AG04450 (cell line): ENCODE results near the gene ZNF320. TPM values are rescaled to one million over a fixed set of nuclear protein-coding genes. Genes with fewer than 3 reads are reported as not detected.
"Not testable (repeated sequence)": the region's sequence is repeated elsewhere in the genome, so short reads cannot be mapped to it uniquely, and the experiment has no call there.

Experiments
- CTCF ChIA-PET: fragments of 300-600, 350-600 bp; formaldehyde crosslinking; extraction: SDS; loops from one replicate; lab custom pipeline; 2022; ENCODE audit warnings: antibody characterized with exemption, inconsistent platforms; lab: Charles Lee
- POLR2A ChIA-PET: fragments of 350-600 bp; formaldehyde crosslinking; extraction: SDS; loops from one replicate; lab custom pipeline; 2021; ENCODE audit warnings: antibody characterized with exemption, inconsistent platforms; lab: Yijun Ruan, JAX
- DNase-seq: peaks from one replicate; pipeline ENCODE4 v3.0.0-alpha.2; 2011; ENCODE audit warnings: low read depth, low spot score
- H3K27ac ChIP-seq: one replicate; pipeline ENCODE4 v1.5.1; 2012; ENCODE audit warnings: low read depth, low read length, control low read depth
- H3K27me3 ChIP-seq: one replicate; pipeline ENCODE4 v1.6.0; 2012; ENCODE audit warnings: low read length; ENCODE audit not compliant: control insufficient read depth, insufficient read depth
- H3K4me3 ChIP-seq: 2 replicates; pipeline ENCODE4 v1.5.1; 2011; ENCODE audit warnings: mild to moderate bottlenecking, low read depth, low read length, control low read depth
- H3K9me3 ChIP-seq: 2 replicates; pipeline ENCODE4 v1.5.1; 2012; ENCODE audit warnings: low read length; ENCODE audit not compliant: control insufficient read depth, insufficient read depth
- polyA plus RNA-seq: library from polyadenylated mRNA; depleted of rRNA; stranded (reverse); fragments of >200 nt; gene quantifications from 2 replicates; pipeline ENCODE4 v1.2.3, GENCODE V29; 2011
- TF ChIP-seq, protein P1 (sequence below): IDR thresholded peaks from 2 replicates; pipeline ENCODE4 v1.5.1; 2011; ENCODE audit warnings: low read depth, low read length, control low read depth, inconsistent platforms

ZNF320 gene
- polyA plus RNA-seq, 1 experiment, result 7.7 TPM

DNA sequence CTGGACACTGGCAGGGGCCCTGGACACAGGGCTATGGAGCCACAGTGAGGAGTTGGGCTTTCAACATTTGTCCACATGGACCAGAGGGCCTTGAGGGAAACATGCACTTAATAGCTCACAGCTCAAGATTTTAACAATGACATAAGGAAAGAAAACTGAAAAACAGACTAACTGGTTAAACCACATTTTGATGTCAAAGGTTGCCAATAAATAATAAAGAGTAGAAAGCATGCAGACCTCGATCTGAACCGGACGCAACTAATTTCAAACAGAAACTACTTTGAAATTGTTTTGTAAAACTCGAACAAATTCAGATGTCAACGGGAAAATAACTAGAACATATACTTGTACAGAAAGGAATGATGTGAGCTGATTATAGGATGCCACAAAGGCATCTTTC lies 41.3 kb upstream of the ZNF320 start:
- Histone ChIP-seq H3K27ac (no peak overlapping the region), H3K9me3 (peaks cover 13% of the 10 kb centered on the region), H3K4me3 (no peak overlapping the region), H3K27me3 (no peaks in the 10 kb centered on the region)
- ChIA-PET POLR2A (no interaction called here), CTCF (no interaction called here)
- TF ChIP-seq, protein P1, sequence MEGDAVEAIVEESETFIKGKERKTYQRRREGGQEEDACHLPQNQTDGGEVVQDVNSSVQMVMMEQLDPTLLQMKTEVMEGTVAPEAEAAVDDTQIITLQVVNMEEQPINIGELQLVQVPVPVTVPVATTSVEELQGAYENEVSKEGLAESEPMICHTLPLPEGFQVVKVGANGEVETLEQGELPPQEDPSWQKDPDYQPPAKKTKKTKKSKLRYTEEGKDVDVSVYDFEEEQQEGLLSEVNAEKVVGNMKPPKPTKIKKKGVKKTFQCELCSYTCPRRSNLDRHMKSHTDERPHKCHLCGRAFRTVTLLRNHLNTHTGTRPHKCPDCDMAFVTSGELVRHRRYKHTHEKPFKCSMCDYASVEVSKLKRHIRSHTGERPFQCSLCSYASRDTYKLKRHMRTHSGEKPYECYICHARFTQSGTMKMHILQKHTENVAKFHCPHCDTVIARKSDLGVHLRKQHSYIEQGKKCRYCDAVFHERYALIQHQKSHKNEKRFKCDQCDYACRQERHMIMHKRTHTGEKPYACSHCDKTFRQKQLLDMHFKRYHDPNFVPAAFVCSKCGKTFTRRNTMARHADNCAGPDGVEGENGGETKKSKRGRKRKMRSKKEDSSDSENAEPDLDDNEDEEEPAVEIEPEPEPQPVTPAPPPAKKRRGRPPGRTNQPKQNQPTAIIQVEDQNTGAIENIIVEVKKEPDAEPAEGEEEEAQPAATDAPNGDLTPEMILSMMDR, result no peak
- no peak for DNase-seq

DNA sequence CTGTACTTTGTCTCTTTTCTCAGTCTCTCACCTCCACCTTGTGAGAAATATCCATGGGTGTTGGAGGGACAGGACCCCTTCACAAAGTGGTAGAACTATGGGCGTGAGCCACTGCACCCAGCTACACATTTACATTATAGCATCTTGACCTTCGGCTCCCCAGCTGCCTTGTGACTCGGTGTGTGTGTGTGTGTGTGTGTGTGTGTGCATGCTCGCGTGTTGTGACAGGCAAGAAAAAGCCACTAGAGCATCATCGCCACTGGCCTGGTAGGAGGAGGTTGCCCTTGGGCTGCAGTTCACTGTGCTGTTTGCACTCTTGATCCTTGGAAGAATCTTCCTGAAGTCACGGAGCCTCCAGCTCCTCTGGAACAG lies 39.5 kb upstream of the ZNF320 start:
- H3K9me3 ChIP-seq, result peaks cover 8% of the 10 kb centered on the region
- H3K27me3 ChIP-seq, result no peaks in the 10 kb centered on the region
- CTCF ChIA-PET, result interaction anchor here (1.6 kb wide), 1 partner anchor 57 kb away, joined by 3 read pairs; no protein-coding TSS in a partner anchor
- no peak overlapping the region for H3K4me3 ChIP-seq
- no peak for DNase-seq
- TF ChIP-seq, protein P1, result no peak
- POLR2A ChIA-PET, result no interaction called here
- H3K27ac ChIP-seq, result no peak overlapping the region

DNA sequence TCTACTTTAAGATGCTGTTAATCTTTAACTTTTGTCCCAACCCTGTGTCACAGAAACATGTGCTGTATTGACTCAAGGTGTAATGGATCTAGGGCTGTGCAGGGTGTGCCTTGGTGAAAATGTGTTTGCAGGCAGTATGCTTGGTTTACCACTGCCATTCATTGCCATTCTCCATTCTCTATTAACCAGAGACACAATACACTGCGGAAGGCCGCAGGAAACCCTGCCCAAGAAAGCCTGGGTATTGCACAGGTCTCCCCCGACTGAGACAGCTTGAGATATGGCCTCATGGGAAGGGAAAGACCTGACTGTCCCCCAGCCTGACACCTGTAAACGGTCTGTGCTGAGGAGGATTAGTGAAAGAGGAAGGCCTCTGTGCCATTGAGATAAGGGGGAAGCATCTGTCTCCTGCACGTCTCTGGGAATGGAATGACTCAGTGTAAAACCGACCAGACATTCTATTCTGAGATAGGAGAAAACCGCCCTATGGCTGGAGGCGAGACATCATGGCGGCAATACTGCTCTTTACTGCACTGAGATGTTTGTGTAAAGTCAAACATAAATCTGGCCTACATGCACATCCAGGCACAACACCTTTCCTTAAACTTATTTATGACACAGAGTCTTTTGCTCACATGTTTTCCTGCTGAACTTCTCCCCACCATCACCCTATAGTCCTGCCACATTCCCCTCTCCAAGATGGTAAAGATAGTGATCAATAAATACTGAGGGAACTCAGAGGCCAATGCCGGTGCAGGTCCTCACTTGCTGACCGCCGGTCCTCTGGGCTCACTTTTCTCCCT lies 38.9 kb upstream of the ZNF320 start:
- no peaks in the 10 kb centered on the region for H3K27me3 ChIP-seq
- CTCF ChIA-PET, result no interaction called here
- POLR2A ChIA-PET, result no interaction called here
- peaks cover 8% of the 10 kb centered on the region for H3K9me3 ChIP-seq
- no peak overlapping the region for H3K4me3 ChIP-seq
- TF ChIP-seq, protein P1, result no peak
- H3K27ac ChIP-seq, result no peak overlapping the region
- DNase-seq, result no peak

DNA sequence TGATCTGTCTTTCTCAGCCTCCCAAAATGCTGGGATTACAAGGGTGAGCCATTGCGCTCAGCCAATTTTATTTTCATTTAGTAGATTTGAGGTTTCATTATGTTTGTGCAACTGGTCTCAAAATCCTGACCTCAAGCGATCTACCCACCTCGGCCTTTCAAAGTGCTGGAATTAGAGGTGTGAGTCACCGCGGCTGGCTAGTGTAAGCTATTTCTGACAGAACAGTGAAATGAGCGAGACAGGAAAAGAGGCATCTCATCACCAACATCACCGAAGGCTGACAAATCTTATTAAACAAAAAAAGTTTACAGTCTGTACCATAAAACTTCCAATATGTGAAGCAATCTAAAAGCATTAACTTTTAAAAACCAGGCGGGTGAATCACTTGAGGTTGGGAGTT lies 38.0 kb upstream of the ZNF320 start:
- Histone ChIP-seq H3K9me3 (peaks cover 8% of the 10 kb centered on the region), H3K27ac (no peak overlapping the region), H3K27me3 (no peaks in the 10 kb centered on the region), H3K4me3 (no peak overlapping the region)
- TF ChIP-seq, protein P1, result no peak
- ChIA-PET POLR2A (no interaction called here), CTCF (no interaction called here)
- no peak for DNase-seq

DNA sequence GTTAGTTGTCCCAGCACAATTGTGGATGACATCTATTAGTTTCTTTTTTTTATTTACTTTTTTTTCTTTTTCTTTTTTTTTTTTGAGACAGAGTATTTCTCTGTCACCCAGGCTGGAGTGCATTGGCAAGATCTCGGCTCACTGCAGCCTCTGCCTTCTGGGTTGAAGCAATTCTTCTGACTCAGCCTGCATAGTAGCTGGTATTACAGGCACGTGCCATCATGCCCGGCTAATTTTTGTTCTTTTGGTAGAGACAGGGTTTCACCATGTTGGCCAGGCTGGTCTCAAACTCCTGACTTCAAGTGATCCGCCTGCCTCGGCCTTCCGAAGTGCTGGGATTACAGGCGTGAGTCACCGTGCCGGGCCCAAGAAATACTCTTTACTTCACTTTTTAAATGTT lies 27.2 kb upstream of the ZNF320 start:
- DNase-seq, H3K27me3 ChIP-seq, CTCF ChIA-PET, H3K27ac ChIP-seq, H3K9me3 ChIP-seq, POLR2A ChIA-PET, H3K4me3 ChIP-seq: not testable (repeated sequence)
